ENCODE measurements around the gene BAG1.

Gene BAG1

GRCh38 chr9:33264473-33265177, at the start of gene BAG1, which contains the start of gene CHMP5:
Gene BAG1 (minus strand): TSS chr9:33264708.
Gene CHMP5 (plus strand): TSS chr9:33265049. CDS start chr9:33265079, 30 bp downstream.
- peak; percentile 99 to 100 (median 100) for DNase-seq (ENCODE audit: low read depth in 3 of 3)

- DNase-seq (ENCODE audit: low read depth in 3 of 3): no peak
These were observed 47.4 kb upstream of the BAG1 start for GRCh38 chr9:33311953-33312352.

DNA sequence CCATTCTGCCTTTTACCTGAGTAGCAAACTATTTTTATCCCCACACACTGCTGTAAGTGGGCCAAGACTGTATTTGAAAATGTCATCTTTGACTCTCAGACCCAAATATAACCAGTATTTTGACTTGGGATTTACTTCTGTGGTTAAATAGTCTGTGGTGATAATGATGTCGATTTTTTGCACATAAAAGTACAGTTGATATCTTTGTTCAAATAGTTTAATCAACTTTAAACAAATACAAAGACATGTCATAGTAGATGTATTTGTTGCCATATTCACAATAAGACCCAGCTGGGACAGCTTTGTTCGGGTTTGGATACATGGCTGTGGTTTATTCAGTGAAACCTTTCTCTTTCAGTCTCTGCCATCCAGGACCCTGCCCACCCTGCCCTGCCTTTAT, 46.2 kb upstream of the BAG1 start:
- no peak for DNase-seq (ENCODE audit: low read depth in 3 of 3)

GRCh38 chr9:33309903-33310302, 45.4 kb upstream of the BAG1 start:
- DNase-seq (ENCODE audit: low read depth in 3 of 3): no peak

- DNase-seq (ENCODE audit: low read depth in 3 of 3): no peak
These were observed 42.6 kb upstream of the BAG1 start for GRCh38 chr9:33307067-33307466.

DNA sequence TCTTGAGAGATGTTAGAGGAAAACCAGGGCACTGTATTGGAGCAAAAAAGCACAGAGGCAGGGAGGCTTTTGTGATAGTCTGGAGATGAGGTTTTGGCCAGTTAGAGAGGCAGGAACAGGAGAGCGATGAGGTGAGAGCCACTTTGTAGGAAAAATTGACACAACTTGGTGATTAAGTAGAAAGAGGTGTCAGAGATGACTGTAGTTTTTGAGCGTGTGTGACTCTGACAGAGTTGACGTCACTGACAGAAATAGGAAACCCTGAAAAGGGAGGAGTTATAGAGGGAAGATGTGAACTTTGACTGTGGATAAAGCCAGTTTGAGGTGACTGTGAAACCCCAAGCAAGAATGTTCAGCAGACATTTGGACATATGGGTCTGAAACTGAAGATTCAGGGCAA, 41.5 kb upstream of the BAG1 start:
- DNase-seq (ENCODE audit: low read depth in 3 of 3): no peak

DNA sequence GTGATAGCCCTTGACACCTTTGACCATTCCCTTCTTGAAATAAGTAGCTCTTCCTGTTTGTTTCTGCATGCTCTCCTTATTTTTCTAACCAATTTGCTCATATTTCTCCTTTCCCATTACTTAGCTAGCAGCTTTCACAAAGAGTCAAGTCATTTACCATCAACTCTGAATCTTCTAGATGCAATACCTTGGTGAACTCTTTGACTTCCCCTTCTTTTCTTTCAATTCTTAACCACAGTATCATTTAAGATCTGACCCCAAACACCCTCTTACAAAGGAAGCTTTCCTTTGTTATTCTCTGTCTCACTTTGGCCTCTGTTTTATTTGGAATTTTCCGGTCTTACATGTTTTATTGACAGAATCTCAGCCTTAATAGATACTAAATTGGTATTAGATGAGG, 39.9 kb upstream of the BAG1 start:
- no peak for DNase-seq (ENCODE audit: low read depth in 3 of 3)

GRCh38 chr9:33300546-33300945, 36.0 kb upstream of the BAG1 start:
- no peak for DNase-seq (ENCODE audit: low read depth in 3 of 3)

DNA sequence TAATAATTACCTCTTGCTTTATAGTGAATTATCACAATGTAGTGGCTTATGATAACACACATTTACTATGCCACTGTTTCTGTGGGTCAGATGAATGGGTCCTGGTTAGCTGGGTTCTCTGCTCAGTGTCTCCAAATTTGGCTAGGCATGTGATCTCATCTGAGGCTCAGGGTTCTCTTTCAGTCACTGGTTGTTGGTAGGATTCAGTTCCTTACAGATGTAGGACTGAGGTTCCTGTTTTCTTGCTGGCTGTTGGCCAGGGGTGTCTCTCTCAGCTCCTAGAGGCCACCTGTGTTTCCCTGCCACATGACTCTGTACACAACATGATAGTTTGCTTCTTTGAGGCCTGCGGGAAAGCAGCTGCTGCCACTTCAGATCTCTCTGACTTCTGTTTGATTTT, 32.9 kb upstream of the BAG1 start:
- no peak for DNase-seq (ENCODE audit: low read depth in 3 of 3)

- no peak for DNase-seq (ENCODE audit: low read depth in 3 of 3)
These were observed 31.1 kb upstream of the BAG1 start for GRCh38 chr9:33295571-33295970.

DNA sequence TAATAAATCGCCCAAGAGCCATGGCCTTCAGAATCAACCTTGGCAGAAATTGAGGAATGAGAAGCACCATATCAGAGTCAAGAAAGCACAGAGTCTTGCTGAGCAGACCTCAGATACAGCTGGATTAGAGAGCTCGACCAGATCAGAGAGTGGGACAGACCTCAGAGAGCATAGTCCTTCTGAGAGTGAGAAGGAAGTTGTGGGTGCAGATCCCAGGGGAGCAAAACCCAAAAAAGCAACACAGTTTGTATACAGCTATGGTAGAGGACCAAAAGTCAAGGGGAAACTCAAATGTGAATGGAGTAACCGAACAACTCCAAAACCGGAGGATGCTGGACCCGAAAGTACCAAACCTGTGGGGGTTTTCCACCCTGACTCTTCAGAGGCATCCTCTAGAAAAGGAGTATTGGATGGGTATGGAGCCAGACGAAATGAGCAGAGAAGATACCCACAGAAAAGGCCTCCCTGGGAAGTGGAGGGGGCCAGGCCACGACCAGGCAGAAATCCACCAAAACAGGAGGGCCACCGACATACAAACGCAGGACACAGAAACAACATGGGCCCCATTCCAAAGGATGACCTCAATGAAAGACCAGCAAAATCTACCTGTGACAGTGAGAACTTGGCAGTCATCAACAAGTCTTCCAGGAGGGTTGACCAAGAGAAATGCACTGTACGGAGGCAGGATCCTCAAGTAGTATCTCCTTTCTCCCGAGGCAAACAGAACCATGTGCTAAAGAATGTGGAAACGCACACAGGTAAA, 30.3 kb upstream of the BAG1 start:
- no peak for DNase-seq (ENCODE audit: low read depth in 3 of 3)

- DNase-seq (ENCODE audit: low read depth in 3 of 3): no peak
These were observed 29.3 kb upstream of the BAG1 start for GRCh38 chr9:33293782-33294181.

GRCh38 chr9:33291901-33292300, 27.4 kb upstream of the BAG1 start:
- DNase-seq (ENCODE audit: low read depth in 3 of 3): no peak

DNA sequence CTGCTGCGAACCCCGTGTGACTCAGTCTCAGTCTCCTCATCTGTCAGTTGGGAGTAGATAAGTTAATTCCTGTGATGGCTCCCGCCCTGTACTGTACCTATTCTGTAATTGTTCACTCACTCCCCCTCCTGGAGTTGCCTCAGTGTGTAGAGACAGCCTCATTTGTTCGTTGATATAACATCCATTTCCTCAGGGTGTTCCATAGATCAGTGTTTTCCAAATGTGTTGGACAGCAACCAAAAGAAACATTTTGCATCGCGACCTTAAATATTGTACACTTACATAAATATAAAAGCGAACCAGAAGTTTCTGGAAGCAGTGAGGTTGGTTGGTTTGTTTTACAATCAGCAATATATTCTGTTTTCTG, 26.5 kb upstream of the BAG1 start:
- no peak for DNase-seq (ENCODE audit: low read depth in 3 of 3)

DNA sequence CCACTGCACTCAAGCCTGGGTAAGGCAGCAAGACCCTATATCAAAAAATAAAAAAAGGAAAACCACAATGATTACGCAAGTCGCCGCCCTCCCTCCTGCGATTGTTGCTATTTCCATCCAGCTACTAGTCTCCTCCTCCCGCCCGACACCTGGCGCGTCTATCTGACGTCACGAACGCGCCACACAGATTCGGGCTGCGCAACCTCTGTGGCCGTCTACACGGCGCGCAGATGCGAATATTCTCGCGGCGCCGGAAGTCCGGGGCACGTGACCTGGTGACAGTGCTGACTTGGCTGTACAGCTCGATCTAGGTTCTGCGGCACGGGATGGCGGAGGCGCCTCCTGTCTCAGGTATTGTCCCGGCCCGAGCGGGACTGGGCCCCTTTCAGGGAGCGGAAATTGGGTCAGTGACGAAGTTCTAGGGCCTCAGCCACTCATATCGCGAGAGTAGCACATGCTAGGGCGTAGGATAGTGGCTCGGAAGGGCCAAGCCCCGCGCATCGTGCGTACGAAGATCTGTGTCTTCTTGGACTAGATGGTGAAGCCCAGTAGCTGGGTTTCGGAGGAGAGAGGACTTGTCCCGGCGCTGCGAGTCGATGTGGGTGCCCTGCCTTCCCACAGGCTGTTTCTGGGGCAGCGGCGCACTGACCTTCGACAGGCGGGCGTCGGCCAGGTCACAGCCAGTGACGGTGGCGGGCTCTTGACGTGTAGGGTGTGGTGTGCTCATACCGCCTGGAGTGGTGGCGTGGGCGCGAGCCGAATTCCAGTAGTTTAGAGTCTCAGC, 25.9 kb upstream of the BAG1 start, which contains the start of gene NFX1:
Gene NFX1, plus strand, starts transcription at position 270 of the 784 bp plus-strand sequence. Its CDS starts 57 bp downstream, at position 327.
- DNase-seq (ENCODE audit: low read depth in 3 of 3): peak; percentile 94 to 97 (median 96)

GRCh38 chr9:33289936-33290246, 25.4 kb upstream of the BAG1 start:
- DNase-seq (ENCODE audit: low read depth in 3 of 3): no peak

- no peak for DNase-seq (ENCODE audit: low read depth in 3 of 3)
These were observed 25.0 kb upstream of the BAG1 start for GRCh38 chr9:33289496-33289895.

DNA sequence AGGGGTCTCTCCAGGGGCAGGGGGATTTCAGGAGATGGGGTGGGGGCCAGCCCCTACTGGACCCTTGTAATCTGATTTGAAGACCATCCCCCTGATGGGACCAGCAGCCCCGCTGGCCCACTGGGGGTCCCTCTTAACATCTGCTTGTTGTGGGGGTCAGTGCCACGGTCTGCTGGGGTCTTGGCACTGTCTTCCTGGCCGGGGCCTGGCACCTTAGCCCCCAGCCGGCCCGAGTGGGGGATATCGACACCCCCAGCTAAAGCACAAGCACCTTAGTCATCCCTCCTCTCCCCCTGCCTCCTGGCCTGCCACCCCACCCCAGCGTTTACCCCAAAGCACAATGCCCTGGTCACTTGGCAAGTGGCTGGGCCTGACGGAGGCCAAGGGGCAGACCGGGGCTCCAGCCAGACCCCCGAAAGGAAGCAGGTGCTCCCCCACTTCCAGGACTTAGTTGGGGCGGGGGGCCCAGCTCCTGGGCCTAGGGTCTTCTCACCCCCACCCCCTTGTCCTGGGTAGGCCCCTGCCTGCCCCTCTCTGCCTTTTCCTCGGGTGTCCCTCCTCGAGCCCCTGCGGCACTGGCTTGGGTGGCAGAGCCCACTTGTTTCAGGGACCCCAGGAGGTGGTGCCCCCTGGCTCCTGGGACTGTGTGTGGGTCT, 24.4 kb upstream of the BAG1 start:
- DNase-seq (ENCODE audit: low read depth in 3 of 3): no peak

DNA sequence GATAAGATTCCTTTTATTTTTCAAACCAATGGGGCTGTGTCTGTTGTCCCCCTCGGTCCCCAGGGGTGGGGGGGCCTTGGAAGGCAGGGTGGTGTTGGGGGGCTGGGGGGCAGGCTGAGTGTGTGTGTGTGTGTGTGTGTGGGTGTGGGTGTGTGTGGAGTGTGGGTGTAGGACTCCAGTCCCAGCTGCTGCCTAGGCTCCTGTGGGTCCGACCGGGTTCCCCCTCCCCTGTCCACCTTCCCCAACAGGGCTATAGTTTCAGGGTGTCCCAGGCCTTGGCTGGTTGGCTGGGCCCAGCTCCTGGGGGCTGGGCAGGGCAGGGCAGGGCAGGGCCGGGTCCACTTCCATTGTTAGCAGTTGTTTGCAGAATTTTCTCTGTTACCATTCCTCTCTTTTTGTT, 23.7 kb upstream of the BAG1 start:
- no peak for DNase-seq (ENCODE audit: low read depth in 3 of 3)

DNA sequence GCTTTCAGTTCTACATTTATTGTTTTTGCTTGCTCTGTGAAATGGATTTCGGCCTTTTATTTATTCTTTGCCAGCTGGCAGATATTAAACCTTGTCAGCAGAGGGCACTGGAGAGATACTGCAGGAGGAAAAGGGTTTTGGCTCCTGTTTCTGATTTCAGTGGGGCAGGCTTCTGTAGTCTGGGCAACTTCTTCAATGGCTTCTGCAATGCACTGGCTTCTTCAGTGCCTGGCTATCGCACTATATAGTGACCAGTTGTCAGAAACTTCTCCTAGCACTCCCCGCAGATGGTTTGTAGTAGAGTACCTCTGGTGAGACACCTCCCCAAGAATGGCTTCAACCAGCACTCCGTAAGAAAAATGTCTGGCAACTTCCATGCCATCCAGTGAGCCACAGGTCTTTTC, 22.6 kb upstream of the BAG1 start:
- DNase-seq (ENCODE audit: low read depth in 3 of 3): peak in 1 of 3 experiments; percentile 27

DNA sequence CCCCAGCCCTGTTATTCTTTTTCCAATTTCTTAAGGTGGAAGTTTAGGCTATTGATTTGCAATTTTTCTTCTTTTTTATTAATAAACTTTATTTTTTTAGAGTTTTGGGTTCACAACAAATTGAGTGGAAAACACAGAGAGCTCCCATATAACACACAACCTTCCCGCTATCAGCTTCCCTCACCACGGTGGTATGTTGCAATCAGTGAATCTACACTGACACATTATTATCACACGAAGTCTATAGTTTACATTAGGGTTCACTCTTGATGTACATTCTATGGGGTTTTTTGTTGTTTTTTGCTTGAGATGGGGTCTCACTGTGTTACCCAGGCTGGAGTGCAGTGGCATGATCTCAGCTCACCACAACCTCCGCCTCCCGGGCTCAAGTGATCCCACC, 21.0 kb upstream of the BAG1 start:
- DNase-seq (ENCODE audit: low read depth in 3 of 3): no peak

- no peak for DNase-seq (ENCODE audit: low read depth in 3 of 3)
These were observed 13.0 kb upstream of the BAG1 start for GRCh38 chr9:33277484-33277883.

All from stimulated activated CD4-positive, alpha-beta T cell treated with anti-CD3 and anti-CD28 coated beads, TNF-alpha, amount 100 ng/mL, for 24 hours (primary cell).